ENCODE measurements around the gene MLLT11. TPM values are rescaled to one million over a fixed set of nuclear protein-coding genes. Genes with fewer than 3 reads are reported as not detected.

The MLLT11 gene
- total and polyA plus RNA-seq, 10 of the 15 experiments (the other 5 are each of a cell fraction or from before 2014, with no cell fraction given): 6.2 to 27.3 (median 9.2) TPM

DNA sequence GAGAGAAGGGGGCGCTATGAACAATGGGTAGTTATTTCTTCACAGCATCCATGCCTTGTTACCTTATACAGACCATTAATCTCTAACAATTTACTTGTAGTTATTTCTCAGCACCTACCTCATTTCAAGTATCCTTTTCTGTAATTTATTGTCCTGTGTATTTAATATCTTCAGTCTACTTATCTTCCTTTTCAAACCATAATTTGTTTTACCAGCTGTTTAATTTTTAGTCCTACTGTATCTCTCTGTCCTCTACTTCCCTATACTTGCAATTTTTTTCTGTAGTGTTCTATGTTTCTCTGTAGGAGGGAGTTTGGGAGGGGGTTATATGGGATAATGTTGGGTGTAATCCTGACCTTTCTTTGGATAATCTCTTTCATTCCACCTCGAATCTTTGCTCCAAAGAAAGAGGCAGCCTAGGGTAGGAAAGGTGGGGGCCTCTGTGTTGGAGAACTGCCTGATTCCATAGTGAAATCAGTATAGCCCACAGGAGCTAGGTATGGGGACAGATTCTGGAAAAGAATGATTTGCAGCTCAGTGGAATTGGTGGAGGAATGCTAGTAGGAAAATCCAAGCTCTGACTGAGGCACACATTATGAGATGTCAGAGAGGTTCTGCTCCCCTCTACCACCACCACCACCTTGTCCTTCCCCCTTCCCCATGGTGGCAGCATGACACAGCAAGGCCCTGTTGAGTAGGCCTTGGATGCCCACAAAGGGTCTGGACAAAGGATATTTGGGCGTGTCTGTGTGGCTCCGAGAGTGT is 642 bp downstream of the MLLT11 start:
- Histone ChIP-seq H3K9ac (ENCODE audit: control insufficient read depth, insufficient read depth, low read length) (peak overlapping the region; percentile 94), H3K4me1 (ENCODE audit: control insufficient read depth, insufficient read depth, low read length) (peaks cover 21% of the 10 kb centered on the region), H2AFZ (ENCODE audit: control insufficient read depth, low read depth, low read length) (peak overlapping the region; percentile 95), H3K4me2 (ENCODE audit: control insufficient read depth, insufficient read depth) (peak overlapping the region; percentile 73), H3K36me3 (ENCODE audit: control insufficient read depth in 2 of 2, insufficient read depth in 2 of 2, low read length in 1 of 2) (peaks cover 0 to 7% of the 10 kb centered on the region in 2 experiments; a peak in 2 of 4 replicates), H3K4me3 (peak overlapping the region; percentile 93), H3K27me3 (replicated peaks in 1 of 2; ENCODE audit: control insufficient read depth in 2 of 2, insufficient read depth in 2 of 2, low read length in 1 of 2) (no peaks in the 10 kb centered on the region), H3K9me3 (replicated peaks; ENCODE audit: control insufficient read depth, insufficient read depth, low read length) (no peaks in the 10 kb centered on the region), H4K20me1 (ENCODE audit: control insufficient read depth, insufficient read depth) (peaks cover 3% of the 10 kb centered on the region; the same call in 1 of the 2 replicates), H3K79me2 (ENCODE audit: control insufficient read depth, insufficient read depth, low read length) (peaks cover 45% of the 10 kb centered on the region), H3K27ac (ENCODE audit: control insufficient read depth, insufficient read depth) (peak overlapping the region; percentile 97)
- ChIA-PET POLR2A (interaction anchor here (0.6 to 5.8 kb wide), 7 partner anchors 10 to 481 kb away, joined by 3 to 65 read pairs (median 5); partner anchors contain the start of genes C1orf56, GABPB2, MCL1 and VPS72), RAD21 (ENCODE audit: unreplicated experiment) (interaction anchor here (0.9 to 1.9 kb wide), 4 partner anchors 10 to 220 kb away, joined by 3 to 7 read pairs (median 4); partner anchors contain the start of gene GABPB2), CTCF (interaction anchor here (0.6 to 7.4 kb wide), 16 partner anchors 7 to 364 kb away, joined by 3 to 76 read pairs (median 4); partner anchors contain the start of genes C1orf56, GABPB2, GOLPH3L and MINDY1), SMC1A (ENCODE audit: uncharacterized antibody, unreplicated experiment) (interaction anchor here (0.6 to 3.6 kb wide), 8 partner anchors 10 to 96 kb away, joined by 3 to 22 read pairs (median 8); partner anchors contain the start of genes C1orf56, GABPB2 and TNFAIP8L2)
- no peak for FAIRE-seq
- no peak for DNase-seq (ENCODE audit: low read depth, low spot score)
- WGBS (ENCODE audit: insufficient coverage, insufficient replicate concordance, low lambda C conversion rate, missing lambda C conversion rate): 58% methylated on average over 4 of the region's 4 CpGs
- ATAC-seq: no peak
- TSS peak; percentile 49 for BruUV-seq (replicated peaks)
- in situ Hi-C loops (cut with MboI): no loop called here
- intact Hi-C loops (cut with micrococcal nuclease; ENCODE audit: unreplicated experiment): no loop called here
- TF ChIP-seq RAD21 (IDR thresholded peaks at IDR 0.05; ENCODE audit: insufficient read depth, low read depth, low read length) (0 out of 2 replicates have a peak, but pooled peaks have one; percentile 2), RCOR1 (conservative IDR thresholded peaks at IDR 0.05; ENCODE audit: low read depth, low read length) (no peak)

- Histone ChIP-seq H3K36me3 (ENCODE audit: control insufficient read depth in 2 of 2, insufficient read depth in 2 of 2, low read length in 1 of 2) (peaks cover 0 to 3% of the 10 kb centered on the region in 2 experiments; a peak in 2 of 4 replicates), H3K4me1 (ENCODE audit: control insufficient read depth, insufficient read depth, low read length) (peaks cover 13% of the 10 kb centered on the region), H2AFZ (ENCODE audit: control insufficient read depth, low read depth, low read length) (no peak overlapping the region), H3K9ac (ENCODE audit: control insufficient read depth, insufficient read depth, low read length) (no peak overlapping the region), H3K4me3 (no peak overlapping the region), H3K27ac (ENCODE audit: control insufficient read depth, insufficient read depth) (no peak overlapping the region), H4K20me1 (ENCODE audit: control insufficient read depth, insufficient read depth) (no peaks in the 10 kb centered on the region), H3K27me3 (replicated peaks in 1 of 2; ENCODE audit: control insufficient read depth in 2 of 2, insufficient read depth in 2 of 2, low read length in 1 of 2) (no peaks in the 10 kb centered on the region), H3K79me2 (ENCODE audit: control insufficient read depth, insufficient read depth, low read length) (peaks cover 37% of the 10 kb centered on the region), H3K9me3 (replicated peaks; ENCODE audit: control insufficient read depth, insufficient read depth, low read length) (no peaks in the 10 kb centered on the region), H3K4me2 (ENCODE audit: control insufficient read depth, insufficient read depth) (no peak overlapping the region)
- 87% methylated on average over 2 of the region's 2 CpGs for WGBS (ENCODE audit: insufficient coverage, insufficient replicate concordance, low lambda C conversion rate, missing lambda C conversion rate)
- FAIRE-seq: no peak
- in situ Hi-C loops (cut with MboI): no loop called here
- ChIA-PET RAD21 (ENCODE audit: unreplicated experiment) (interaction anchor here (0.7 to 1.8 kb wide), 4 partner anchors 9 to 162 kb away, joined by 3 to 7 read pairs (median 4); partner anchors contain the start of genes GABPB2 and TNFAIP8L2), POLR2A (interaction anchor here (0.6 to 5.8 kb wide), 4 partner anchors 9 to 128 kb away, joined by 3 to 65 read pairs (median 20); partner anchors contain the start of genes C1orf56, GABPB2 and VPS72), SMC1A (ENCODE audit: uncharacterized antibody, unreplicated experiment) (interaction anchor here (1.3 to 3.1 kb wide), 5 partner anchors 9 to 95 kb away, joined by 3 to 22 read pairs (median 6); partner anchors contain the start of genes C1orf56, GABPB2 and TNFAIP8L2), CTCF (interaction anchor here (0.6 to 7.4 kb wide), 8 partner anchors 9 to 95 kb away, joined by 3 to 76 read pairs (median 8); partner anchors contain the start of genes C1orf56, GABPB2, MINDY1 and TNFAIP8L2)
- no peak for ATAC-seq
- intact Hi-C loops (cut with micrococcal nuclease; ENCODE audit: unreplicated experiment): no loop called here
- BruUV-seq (replicated peaks): no TSS peak
- TF ChIP-seq POU2F2 (IDR thresholded peaks at IDR 0.05; ENCODE audit: borderline replicate concordance, low read depth, low read length): no peak
- no peak for TF ChIP-seq SMAD5 (IDR thresholded peaks at IDR 0.05; ENCODE audit: low read depth)
- no peak for TF ChIP-seq SKIL (IDR thresholded peaks at IDR 0.05; ENCODE audit: low read depth, poor library complexity, severe bottlenecking)
- TF ChIP-seq, protein P1, sequence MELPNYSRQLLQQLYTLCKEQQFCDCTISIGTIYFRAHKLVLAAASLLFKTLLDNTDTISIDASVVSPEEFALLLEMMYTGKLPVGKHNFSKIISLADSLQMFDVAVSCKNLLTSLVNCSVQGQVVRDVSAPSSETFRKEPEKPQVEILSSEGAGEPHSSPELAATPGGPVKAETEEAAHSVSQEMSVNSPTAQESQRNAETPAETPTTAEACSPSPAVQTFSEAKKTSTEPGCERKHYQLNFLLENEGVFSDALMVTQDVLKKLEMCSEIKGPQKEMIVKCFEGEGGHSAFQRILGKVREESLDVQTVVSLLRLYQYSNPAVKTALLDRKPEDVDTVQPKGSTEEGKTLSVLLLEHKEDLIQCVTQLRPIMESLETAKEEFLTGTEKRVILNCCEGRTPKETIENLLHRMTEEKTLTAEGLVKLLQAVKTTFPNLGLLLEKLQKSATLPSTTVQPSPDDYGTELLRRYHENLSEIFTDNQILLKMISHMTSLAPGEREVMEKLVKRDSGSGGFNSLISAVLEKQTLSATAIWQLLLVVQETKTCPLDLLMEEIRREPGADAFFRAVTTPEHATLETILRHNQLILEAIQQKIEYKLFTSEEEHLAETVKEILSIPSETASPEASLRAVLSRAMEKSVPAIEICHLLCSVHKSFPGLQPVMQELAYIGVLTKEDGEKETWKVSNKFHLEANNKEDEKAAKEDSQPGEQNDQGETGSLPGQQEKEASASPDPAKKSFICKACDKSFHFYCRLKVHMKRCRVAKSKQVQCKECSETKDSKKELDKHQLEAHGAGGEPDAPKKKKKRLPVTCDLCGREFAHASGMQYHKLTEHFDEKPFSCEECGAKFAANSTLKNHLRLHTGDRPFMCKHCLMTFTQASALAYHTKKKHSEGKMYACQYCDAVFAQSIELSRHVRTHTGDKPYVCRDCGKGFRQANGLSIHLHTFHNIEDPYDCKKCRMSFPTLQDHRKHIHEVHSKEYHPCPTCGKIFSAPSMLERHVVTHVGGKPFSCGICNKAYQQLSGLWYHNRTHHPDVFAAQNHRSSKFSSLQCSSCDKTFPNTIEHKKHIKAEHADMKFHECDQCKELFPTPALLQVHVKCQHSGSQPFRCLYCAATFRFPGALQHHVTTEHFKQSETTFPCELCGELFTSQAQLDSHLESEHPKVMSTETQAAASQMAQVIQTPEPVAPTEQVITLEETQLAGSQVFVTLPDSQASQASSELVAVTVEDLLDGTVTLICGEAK (IDR thresholded peaks at IDR 0.05; ENCODE audit: borderline replicate concordance): no peak
- TF ChIP-seq CHD1 (IDR thresholded peaks at IDR 0.05; ENCODE audit: low read depth, low read length): no peak
- DNase-seq (ENCODE audit: low read depth, low spot score): no peak
Measured at GRCh38 chr1:151061704-151062103, 1.5 kb downstream of the MLLT11 start.

Data from GM12878 (cell line).